CD4-positive, alpha-beta T cell treated with Interleukin-21 for 1 hour (primary cell): Measurements from ENCODE around the gene BICDL2.
"Not testable (repeated sequence)": the region's sequence is repeated elsewhere in the genome, so short reads cannot be mapped to it uniquely, and the experiment has no call there.

ENCODE experiments used
- DNase-seq: peaks from one replicate; pipeline ENCODE4 v3.0.0-alpha.2; 2020

Gene BICDL2

DNA sequence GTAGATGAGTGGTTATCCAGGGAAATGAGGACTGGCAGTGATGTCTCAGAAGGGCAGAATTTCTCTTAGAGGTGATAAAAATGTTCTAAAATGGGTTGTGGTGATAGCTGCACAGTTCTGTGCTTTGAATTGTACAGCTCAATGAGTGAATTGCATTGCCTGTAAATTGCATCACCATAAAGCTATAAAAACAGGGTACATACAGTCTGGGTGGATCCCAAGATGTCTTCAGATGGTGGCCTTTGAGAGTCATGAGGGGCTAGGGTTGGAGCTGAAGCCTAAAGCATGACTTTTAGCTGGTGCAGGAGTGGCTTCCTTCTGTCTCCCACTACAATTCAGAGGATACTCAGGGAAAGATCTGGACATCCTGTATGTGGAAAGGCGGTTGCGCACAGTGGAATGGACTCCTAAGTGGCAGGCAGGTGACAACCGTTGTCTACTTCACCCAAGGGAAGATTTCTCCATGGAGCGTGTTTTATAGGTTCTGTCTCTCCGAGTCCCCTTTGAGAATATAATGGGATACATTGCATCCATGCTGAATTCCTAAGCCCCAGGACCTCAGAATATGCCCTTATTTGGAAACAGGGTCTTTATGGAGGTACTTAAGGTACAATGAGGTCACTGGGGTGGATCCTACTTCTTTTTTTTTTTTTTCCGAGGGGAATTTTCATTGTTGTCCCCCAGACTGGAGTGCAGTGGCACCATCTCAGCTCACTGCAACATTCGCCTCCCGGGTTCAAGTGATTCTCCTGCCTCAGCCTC is 27.1 kb upstream of the BICDL2 start:
- DNase-seq: no peak

DNA sequence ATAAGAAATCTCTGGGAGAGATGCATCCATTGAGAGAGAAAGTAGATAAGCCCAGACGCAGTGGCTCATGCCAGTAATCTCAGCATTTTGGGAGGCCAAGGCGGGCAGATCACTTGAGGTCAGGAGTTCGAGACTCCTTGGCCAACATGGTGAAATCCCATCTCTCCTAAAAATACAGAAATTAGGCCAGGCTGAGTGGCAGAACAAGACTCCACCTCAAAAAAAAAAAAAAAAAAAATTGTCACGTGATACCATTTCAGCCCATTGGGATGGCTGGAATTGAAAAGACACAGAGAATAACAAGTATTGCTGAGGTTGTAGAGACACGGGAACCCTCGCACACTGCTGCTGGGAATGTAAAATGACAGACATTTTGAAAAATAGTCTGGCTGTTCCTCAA is 25.8 kb upstream of the BICDL2 start:
- DNase-seq: no peak

DNA sequence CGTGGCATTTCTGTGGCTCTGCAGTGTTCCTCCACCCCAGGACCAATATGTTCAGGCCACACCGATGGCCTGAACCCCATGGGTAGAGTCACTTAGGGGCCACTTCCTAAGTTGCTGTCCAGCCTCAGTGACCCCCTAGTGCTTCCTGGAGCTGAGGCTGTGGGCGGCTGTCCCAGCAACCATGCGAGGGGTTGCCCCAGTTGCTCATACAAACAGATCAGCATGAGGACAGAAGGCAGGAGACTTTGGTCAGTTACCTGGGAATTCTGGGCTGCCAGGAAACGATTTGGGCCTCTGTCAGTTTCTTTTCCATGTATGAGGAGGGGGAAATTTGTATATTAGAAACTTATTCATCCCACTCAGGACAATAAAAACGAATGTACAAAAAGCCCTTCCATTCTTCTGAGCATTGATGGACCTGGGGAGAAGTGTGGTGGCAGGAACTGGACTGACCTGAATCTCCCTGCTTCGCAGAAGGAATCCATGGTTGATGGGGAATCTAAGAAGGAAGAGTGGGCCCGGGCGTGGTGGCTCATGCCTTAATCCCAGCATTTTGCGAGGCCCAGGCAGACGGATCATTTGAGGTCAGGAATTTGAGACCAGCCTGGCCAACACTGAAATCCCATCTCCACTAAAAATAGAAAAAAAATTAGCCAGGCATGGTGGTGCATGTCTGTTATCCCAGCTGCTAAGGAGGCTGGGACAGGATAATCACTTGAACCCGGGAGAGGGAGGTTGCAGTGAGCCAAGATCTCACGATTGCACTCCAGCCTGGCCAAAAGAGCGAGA is 23.8 kb upstream of the BICDL2 start:
- no peak for DNase-seq

DNA sequence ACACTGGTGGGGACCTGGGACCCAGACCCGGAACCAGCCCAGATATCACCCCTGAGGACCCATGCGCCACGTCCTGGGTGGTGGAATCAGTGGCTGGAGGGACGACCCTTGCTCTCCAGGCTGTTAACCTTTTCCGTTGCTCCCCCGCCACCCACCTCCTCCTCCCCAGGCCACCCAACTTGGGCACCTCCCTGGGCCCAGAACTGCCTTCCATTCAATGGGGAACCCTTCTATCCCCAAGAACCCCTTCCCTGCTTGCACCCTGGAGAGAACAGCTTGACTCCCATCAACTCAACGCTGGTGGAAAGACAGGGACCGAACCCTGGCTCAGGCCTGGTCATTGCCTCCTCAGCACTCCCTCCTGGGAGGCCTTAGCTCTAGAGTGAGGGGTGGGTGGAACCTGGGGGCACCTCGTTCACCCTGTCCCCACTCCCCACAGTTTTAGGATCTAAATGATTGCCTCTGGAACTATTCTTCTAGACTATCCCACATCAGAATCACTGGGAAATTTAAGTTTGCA is 23.0 kb upstream of the BICDL2 start:
- DNase-seq: no peak

DNA sequence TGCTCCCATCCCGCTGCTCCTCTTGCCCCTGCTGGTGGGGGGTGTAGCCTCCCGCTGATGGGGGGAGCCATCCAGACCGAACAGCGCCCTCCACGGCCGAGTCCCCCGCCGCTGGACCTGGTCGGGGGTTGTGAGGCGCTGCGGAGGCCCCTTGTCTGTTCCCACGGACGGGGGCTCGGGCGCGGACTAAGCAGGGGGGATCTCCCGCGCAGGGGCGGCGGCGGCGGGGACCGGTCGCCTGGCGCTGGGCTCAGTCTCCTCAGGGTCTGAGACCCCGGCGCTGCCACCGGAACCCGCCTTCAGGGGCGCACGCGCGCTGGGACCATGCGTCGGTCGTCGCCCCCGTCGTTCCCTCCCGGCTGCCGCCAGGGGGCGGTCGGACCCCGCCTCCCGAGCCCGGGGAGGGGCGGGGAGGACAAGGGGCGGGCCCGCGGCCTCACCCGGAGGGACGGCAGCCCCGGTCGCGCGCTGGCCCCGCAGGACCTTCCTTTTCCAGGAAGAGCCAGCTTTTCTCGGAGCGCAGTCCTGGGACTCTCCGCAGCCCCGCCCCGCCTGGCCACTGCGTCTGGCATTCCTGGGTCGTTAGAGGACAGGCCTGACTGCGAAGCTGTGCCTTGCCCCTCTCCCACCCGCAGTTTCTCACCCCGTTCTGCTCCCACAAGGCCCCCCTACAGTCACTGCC is 22.4 kb upstream of the BICDL2 start:
- peak; percentile 89 for DNase-seq

DNA sequence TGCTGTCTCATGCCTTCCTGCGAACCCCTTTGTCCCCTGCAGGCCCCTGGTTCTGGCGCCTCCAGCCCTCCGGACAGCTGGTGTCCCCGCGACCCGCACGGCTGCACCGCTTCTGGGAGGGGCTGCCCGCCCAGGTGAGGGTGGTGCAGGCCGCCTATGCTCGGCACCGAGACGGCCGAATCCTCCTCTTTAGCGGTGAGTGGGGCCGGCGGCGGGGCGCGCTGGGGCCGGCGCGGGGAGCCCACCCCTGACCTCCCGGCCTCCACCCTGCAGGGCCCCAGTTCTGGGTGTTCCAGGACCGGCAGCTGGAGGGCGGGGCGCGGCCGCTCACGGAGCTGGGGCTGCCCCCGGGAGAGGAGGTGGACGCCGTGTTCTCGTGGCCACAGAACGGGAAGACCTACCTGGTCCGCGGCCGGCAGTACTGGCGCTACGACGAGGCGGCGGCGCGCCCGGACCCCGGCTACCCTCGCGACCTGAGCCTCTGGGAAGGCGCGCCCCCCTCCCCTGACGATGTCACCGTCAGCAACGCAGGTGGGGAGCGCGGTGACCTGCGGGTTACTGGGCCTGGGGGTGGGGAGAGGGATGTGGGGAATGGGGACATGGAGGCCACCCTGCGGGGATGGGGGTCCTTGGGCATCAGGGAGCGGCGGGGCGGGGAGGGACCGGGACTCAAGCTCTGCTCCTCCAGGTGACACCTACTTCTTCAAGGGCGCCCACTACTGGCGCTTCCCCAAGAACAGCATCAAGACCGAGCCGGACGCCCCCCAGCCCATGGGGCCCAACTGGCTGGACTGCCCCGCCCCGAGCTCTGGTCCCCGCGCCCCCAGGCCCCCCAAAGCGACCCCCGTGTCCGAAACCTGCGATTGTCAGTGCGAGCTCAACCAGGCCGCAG is 21.6 kb upstream of the BICDL2 start:
- peak; percentile 56 for DNase-seq

DNA sequence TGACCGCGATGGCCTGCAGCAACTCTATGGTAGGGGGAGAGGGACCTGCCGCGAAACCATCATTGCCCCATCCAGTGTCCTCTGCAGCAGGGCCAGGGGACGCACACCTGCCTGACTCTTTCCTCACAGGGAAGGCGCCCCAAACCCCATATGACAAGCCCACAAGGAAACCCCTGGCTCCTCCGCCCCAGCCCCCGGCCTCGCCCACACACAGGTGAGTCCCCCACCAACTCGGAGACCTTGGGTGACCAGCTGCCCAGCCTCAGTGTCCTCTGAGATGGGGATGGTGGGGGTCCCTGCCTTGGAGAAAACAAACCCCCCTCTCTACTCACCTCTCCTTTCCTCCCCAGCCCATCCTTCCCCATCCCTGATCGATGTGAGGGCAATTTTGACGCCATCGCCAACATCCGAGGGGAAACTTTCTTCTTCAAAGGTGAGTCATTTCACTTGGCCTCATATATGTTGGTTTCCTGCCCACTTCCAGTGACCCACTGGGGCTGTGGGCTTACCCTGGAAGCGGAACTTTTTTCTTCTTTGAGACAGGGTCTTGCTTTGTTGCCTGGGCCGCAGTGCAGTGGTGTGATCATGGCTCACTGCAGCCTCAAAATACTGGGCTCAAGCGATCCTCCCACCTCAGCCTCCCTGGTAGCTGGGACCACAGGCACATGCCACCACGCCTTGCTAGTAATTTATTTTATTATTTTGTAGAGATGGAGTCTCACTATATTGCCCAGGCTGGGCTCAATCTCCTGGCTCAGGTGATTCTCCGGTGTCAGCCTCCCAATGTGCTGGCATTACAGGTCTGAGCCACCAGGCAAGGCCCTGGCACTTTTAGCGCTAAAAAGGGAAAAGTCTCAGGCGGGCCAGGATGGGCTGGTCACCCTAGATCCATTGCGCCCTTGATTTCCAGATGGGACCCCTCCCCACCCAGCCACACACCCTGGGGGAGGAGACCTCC is 20.7 kb upstream of the BICDL2 start:
- DNase-seq: no peak

DNA sequence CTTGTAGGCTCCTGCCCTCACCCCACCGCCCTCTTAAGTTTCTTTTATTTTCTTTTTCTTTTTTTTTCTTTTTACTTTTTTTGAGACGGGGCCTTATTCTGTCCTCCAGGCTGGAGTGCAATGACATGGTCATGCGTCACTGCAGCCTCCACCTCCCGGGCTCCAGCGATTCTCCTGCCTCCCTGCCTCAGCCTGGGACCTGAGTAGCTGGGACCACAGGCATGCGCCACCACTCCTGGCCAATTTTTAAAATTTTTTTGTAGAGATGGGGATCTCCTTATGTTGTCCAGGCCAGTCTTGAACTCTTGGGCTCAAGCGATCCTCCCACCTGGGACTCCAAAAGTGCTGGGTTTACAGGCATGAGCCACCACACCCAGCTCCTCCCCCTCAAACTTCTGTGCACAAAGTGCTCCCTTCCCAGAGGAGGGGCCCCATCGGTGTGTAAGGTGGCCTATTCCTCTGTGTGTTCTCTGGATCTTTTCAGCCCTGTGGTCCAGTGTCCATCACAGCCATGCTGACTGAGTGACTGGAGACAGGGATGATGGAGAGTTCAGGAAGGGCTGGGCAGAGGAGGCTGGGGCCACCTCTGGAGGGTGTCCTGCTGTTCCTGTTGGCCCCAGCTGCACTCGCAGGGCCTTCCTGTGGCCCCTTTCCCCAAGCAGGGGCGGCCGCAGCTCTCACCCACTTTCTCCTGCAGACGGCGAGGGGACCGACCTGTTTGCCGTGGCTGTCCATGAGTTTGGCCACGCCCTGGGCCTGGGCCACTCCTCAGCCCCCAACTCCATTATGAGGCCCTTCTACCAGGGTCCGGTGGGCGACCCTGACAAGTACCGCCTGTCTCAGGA is 19.8 kb upstream of the BICDL2 start:
- DNase-seq: no peak

DNA sequence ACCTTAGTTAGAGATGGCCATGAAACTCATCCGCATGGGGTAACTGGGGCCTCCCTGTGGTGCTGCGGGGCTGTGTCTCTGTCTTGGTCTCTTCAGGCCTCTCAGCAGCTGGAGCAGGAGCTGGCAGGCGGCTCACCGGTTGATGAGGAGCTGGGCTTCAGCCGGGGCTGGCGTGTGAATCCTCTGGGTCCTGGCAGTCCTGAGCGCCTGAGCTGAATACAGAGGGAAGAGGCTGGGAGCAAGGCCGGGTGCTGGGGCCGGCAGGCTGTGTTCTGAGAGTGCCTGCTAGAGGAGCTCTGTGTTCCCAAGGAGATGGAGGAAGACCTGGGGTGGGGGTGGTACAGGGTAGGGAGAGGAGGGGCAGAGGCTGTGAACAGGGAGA is 19.0 kb upstream of the BICDL2 start:
- not testable (repeated sequence) for DNase-seq

DNA sequence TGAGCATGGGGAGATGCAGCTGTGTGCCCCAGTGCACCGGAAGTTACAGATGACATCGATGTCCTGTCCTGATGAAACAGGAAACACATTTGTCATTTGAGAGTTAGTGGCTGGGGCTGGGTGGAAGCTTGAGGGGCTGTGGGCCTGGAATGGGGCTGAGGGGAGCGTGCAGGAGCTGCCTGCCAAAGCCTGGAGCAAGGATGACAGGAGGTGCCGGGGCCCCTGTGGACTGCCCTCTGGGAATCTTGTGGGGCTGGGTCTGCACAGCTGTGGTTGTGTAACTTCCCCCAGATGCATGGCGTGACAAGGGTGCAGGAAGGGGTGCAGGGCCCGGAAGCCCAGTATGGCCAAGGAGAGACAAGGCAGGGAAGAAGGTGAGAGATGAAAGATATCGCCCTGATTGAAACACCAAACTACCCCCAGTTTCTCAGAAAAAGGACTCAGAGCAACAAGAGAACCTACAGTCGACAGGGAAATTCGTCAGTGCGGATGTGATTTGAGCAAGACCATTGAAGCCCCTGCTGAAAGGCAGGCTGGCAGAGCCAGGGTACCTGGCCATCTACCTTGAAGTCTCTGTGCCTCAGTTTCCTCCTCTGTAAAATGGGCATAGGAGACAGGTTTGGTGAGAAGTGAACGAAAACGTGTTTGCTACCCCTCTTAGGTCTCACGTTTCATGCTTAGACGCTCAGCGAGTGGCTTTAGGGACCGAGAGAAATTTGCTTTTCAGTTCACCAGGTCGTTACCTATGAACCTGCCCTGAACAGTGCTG is 18.4 kb upstream of the BICDL2 start:
- no peak for DNase-seq

DNA sequence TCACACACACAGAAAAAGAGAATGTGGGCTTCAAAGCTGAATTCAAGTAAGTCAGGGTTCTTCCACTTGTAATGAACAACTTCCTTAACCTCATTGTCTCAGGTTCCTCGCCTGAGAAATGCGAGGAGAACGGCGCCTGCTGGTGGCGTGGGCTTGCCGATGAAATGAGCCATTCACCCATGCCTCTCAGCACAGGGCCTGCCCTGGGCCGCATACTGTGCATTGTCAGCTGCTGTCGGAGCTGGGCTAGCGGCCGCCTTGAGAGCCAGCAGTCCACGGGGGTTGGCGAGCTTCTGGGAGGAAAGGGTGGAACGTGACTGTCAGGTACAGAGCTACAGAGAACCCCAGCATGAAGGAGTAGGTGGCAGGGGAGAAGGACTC is 16.6 kb upstream of the BICDL2 start:
- not testable (repeated sequence) for DNase-seq

DNA sequence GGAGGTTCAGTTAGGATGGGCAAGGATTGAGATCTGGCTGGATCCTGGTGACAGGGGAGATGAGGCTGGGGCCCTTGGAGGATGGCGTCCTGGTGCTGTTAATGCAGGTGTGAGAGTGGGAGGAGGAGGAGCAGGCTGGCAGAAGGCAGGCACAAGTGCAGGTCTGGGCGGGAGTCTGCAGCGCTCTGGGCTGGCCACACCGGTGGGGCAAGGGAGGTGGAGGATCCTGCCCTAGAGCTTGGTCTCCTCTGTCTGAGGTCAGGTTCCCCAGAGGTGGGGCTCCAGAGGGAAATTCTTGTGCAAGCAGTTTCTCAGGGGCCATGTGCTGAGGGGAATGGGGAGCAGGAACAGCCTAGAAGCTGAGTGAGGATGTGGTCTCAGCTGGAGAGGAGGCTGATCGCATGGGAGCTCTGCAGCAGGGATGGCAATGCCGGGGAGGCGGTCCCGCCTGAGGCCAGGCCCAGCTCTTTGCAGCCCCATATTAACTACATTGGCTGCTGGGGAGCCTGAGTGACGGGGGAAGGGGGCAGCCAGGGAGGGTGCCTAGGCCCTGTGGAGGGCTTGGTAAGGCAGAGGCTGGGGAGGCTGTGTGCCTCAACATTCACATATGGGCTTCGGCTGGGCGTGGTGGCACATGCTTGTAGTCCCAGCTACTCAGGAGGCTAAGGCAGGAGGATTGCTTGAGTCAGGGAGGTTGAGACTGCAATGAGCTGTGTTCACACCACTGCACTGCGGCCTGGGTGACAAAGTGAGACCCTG is 16.0 kb upstream of the BICDL2 start:
- DNase-seq: not testable (repeated sequence)

DNA sequence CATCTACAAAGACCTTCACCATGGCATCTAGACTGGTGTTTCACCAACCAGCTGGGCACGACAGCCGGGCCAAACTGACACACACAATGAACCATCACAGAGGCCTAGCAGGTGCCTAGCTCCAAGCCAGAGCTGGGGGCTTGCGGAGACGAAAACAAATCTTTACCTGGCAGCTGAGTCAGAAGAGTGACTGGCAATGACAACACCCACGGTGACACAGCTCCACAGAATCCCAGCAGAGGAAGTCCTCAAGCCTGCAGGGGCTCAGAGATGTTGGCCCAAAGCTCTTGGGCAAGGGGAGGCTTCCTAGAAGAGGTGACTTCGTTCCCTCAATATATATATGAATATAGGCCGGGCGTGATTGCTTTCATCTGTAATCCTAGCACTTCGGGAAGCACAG is 14.8 kb upstream of the BICDL2 start:
- no peak for DNase-seq

DNA sequence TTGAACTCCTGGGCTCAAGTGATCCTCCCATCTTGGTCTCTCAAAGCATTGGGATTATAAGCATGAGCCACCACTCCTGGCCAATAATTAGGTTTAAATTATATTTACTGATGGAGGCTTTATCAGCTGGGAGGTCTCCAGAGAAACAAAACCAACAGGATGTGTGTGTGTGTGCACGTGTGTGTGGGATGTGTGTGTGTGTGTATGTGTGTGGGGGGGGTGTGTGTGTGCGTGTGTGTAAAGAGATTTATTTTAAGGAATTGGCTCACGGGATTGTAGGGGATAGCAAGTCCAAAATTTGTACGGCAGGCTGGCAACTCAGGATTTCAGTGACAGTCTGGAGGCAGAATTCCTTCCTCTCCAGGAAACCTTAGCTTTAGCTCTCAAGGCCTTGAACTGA is 14.3 kb upstream of the BICDL2 start:
- DNase-seq: no peak

DNA sequence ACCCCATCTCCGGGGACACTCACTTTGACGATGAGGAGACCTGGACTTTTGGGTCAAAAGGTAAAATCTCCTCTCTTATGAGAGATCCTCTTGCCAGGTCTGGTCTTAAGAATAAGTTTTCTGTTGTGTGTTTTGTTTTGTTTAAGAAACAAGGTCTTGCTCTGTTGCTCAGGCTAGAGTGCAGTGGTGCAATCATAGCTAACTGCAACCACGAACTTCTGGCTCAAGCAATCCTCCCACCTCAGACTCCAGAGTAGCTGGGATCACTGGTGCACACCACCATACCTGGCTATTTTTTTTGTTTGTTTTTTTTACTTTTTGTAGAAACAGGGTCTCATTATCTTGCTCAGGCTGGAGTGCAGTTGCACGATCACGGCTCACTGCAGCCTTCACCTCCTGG is 13.7 kb upstream of the BICDL2 start:
- no peak for DNase-seq

DNA sequence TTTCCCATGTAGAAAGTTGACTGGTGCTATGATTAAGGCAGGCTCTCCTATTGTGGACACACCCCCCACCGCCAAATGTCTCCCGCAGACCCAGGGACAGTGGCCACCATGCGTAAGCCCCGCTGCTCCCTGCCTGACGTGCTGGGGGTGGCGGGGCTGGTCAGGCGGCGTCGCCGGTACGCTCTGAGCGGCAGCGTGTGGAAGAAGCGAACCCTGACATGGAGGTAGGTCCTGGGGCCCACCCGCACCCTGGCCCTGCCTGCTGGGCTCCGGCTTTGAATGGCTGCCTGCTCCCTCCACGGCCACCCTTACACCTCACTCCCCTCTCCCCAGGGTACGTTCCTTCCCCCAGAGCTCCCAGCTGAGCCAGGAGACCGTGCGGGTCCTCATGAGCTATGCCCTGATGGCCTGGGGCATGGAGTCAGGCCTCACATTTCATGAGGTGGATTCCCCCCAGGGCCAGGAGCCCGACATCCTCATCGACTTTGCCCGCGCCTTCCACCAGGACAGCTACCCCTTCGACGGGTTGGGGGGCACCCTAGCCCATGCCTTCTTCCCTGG is 13.3 kb upstream of the BICDL2 start:
- no peak for DNase-seq

DNA sequence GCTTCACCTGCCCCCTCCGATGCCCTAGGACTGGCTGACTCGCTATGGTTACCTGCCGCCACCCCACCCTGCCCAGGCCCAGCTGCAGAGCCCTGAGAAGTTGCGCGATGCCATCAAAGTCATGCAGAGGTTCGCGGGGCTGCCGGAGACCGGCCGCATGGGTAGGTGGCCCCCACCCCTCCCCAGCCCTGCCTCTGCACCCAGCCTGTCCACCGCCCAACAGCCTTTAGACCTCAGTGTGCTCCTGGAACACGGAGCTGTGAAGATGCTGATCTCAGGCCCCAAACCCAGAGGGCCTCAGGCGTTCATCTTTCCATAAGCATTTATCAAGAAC is 10.6 kb upstream of the BICDL2 start:
- DNase-seq: no peak

DNA sequence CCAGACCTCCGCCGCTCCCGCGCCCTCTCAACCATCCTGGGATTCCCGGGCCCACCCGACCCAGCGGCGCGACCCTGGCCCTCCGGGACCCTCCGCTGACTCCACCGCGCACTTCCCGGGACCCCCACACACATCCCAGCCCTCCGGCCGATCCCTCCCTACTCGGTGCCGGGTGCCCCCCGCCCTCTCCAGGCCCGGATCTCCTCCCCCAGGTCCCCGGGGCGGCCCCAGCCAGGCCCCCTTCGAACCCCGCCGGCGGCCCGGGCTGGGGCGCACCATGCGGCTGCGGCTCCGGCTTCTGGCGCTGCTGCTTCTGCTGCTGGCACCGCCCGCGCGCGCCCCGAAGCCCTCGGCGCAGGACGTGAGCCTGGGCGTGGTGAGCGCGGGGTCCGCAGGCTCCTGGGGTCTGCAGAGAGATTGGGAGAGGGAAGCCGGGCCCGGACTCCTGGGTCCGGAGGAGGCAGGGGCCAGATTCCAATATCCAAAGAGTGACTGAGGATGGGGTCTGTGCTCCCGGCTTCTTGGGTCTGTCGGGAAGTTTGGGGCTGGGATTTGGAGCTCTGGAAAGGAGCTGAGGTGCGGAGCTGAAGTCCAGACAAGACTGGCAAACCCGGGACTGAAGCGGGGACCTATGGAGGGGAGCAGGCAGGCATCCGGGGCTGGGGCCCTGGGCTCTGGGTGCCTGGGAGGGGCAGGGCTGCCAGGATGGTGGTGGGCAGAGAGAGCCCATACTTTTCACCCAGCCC is 10.1 kb upstream of the BICDL2 start:
- DNase-seq: no peak
